Left lobe of liver (tissue), 2 donors: Measurements from ENCODE around the gene RUVBL1. TPM values are rescaled to one million over a fixed set of nuclear protein-coding genes. Genes with fewer than 3 reads are reported as not detected.

Source experiments
- ATAC-seq: fragments of 200-7000 bp; cut with Tn5 transposase; one replicate; pipeline ENCODE4 v1.9.1; 2020; ENCODE audit warnings: mild to moderate bottlenecking, moderate library complexity
- DNase-seq: peaks from one replicate; pipeline ENCODE4 v3.0.0-alpha.2; 2020; ENCODE audit warnings: low spot score
- total RNA-seq: library from RNA; stranded (reverse); gene quantifications from one replicate; pipeline ENCODE4 v1.2.1, GENCODE V29; 2021
- donor health status: DM: no; HTN: no; CAD: no; lungs with moderate emphysema.
- donor health status: DM: no; HTN: yes; CAD: no.

Gene RUVBL1
- total RNA-seq, 1 donor from 2014 or later = 11.3 TPM

GRCh38 chr3:128083980-128084674 lies 39.5 kb downstream of the RUVBL1 start:
- peak; percentile 25 for ATAC-seq
- DNase-seq = no peak

GRCh38 chr3:128083396-128083795 lies 40.2 kb downstream of the RUVBL1 start:
- ATAC-seq (no peak), DNase-seq (no peak)

- ATAC-seq (no peak), DNase-seq (no peak)
Observed at GRCh38 chr3:128082546-128082945, 41.1 kb downstream of the RUVBL1 start.

GRCh38 chr3:128081846-128082245 lies 41.8 kb downstream of the RUVBL1 start:
- DNase-seq (peak; percentile 82), ATAC-seq (peak; percentile 78)

- ATAC-seq (peak; percentile 69), DNase-seq (peak; percentile 89)
Observed at GRCh38 chr3:128081226-128081625, 42.4 kb downstream of the RUVBL1 start.

GRCh38 chr3:128080323-128081080 lies 43.1 kb downstream of the RUVBL1 start:
- DNase-seq (no peak), ATAC-seq (no peak)

GRCh38 chr3:128079823-128080222 lies 43.8 kb downstream of the RUVBL1 start:
- DNase-seq (no peak), ATAC-seq (no peak)

GRCh38 chr3:128078875-128079274 lies 44.7 kb downstream of the RUVBL1 start:
- DNase-seq (no peak), ATAC-seq (no peak)

- ATAC-seq = no peak
Observed at GRCh38 chr3:128078322-128078721, 45.3 kb downstream of the RUVBL1 start.

GRCh38 chr3:128077665-128078064 lies 45.9 kb downstream of the RUVBL1 start:
- ATAC-seq (no peak), DNase-seq (no peak)

More at GRCh38 chr3:128078322-128078721, 45.3 kb downstream of the RUVBL1 start:
- DNase-seq = no peak

- DNase-seq (peak; percentile 41), ATAC-seq (no peak)
Observed at GRCh38 chr3:128077202-128077624, 46.4 kb downstream of the RUVBL1 start.

GRCh38 chr3:128076483-128077201 lies 47.0 kb downstream of the RUVBL1 start:
- no peak for ATAC-seq
- DNase-seq = no peak

- DNase-seq = peak; percentile 94
- ATAC-seq = peak; percentile 89
Observed at GRCh38 chr3:128075522-128076482, 47.8 kb downstream of the RUVBL1 start.

- ATAC-seq = peak; percentile 10
Observed at GRCh38 chr3:128074851-128075521, 48.6 kb downstream of the RUVBL1 start.

GRCh38 chr3:128073807-128074206 lies 49.8 kb downstream of the RUVBL1 start:
- no peak for DNase-seq
- ATAC-seq = no peak

More at GRCh38 chr3:128074851-128075521, 48.6 kb downstream of the RUVBL1 start:
- no peak for DNase-seq

- ATAC-seq (no peak), DNase-seq (no peak)
Observed at GRCh38 chr3:128073185-128073725, 50.4 kb downstream of the RUVBL1 start.

GRCh38 chr3:128072454-128073184 lies 51.0 kb downstream of the RUVBL1 start:
- DNase-seq = peak; percentile 92
- peak; percentile 67 for ATAC-seq

- ATAC-seq (peak; percentile 2), DNase-seq (no peak)
Observed at GRCh38 chr3:128071771-128072453, 51.7 kb downstream of the RUVBL1 start.
